Keratinocyte (primary cell): ENCODE measurements around the gene ITPR2. TPM values are rescaled to one million over a fixed set of nuclear protein-coding genes. Genes with fewer than 3 reads are reported as not detected.

Experiments used
- DNase-seq: peaks from one replicate; pipeline ENCODE4 v3.0.0-alpha.2; 2011; ENCODE audit warnings: low read depth, missing footprints, low spot score
- FAIRE-seq: peaks from 2 replicates; lab custom pipeline; 2011; peaks lifted over from hg19 to GRCh38; lab: Jason Lieb, UNC
- H2AFZ ChIP-seq: 2 replicates; pipeline ENCODE4 v1.6.0; 2012; ENCODE audit warnings: low read length, control low read depth, inconsistent platforms; ENCODE audit not compliant: control insufficient read depth
- H3K27ac ChIP-seq: 2 replicates; pipeline ENCODE4 v1.5.1; 2011; ENCODE audit warnings: low read length; ENCODE audit not compliant: control insufficient read depth, insufficient read depth
- H3K27me3 ChIP-seq: 3 replicates; pipeline ENCODE4 v1.6.0; 2011; ENCODE audit warnings: low read length; ENCODE audit not compliant: control insufficient read depth, insufficient read depth; ENCODE audit errors: extremely low read depth
- H3K36me3 ChIP-seq, 2 experiments: 2 replicates in 1 of 2; 3 replicates in 1 of 2; pipeline ENCODE4 v1.5.1; 2011; ENCODE audit warnings: low read length in 2 of 2, mild to moderate bottlenecking in 1 of 2; ENCODE audit not compliant: control insufficient read depth in 2 of 2, insufficient read depth in 2 of 2; ENCODE audit errors: extremely low read depth in 1 of 2
- H3K4me1 ChIP-seq: 3 replicates; pipeline ENCODE4 v1.5.1; 2011; ENCODE audit warnings: low read length; ENCODE audit not compliant: control insufficient read depth, insufficient read depth; ENCODE audit errors: extremely low read depth
- H3K4me2 ChIP-seq: 3 replicates; pipeline ENCODE4 v1.6.0; 2011; ENCODE audit warnings: low read depth, low read length; ENCODE audit not compliant: control insufficient read depth, insufficient read depth; ENCODE audit errors: extremely low read depth
- H3K4me3 ChIP-seq, 3 experiments: fragments of 200-600 bp in 1 of 3; sonication (generic) in 1 of 3; 2 replicates in 2 of 3; 3 replicates in 1 of 3; pipeline ENCODE4 v1.5.1; 2011 to 2016; ENCODE audit warnings: low read length in 3 of 3, mild to moderate bottlenecking in 3 of 3, control low read depth in 2 of 3, inconsistent platforms in 1 of 3, low read depth in 1 of 3, mixed read lengths in 1 of 3, mixed run types in 1 of 3, moderate library complexity in 1 of 3; ENCODE audit not compliant: control insufficient read depth in 2 of 3, insufficient read depth in 2 of 3; ENCODE audit errors: extremely low read depth in 1 of 3
- H3K79me2 ChIP-seq: 2 replicates; pipeline ENCODE4 v1.6.0; 2012; ENCODE audit warnings: low read length; ENCODE audit not compliant: control insufficient read depth, insufficient read depth
- H3K9ac ChIP-seq: 3 replicates; pipeline ENCODE4 v1.6.0; 2011; ENCODE audit warnings: low read length; ENCODE audit not compliant: control insufficient read depth, insufficient read depth; ENCODE audit errors: extremely low read depth
- H3K9me1 ChIP-seq: 3 replicates; pipeline ENCODE4 v1.6.0; 2011; ENCODE audit warnings: low read length; ENCODE audit not compliant: control insufficient read depth, insufficient read depth; ENCODE audit errors: extremely low read depth
- H3K9me3 ChIP-seq: 2 replicates; pipeline ENCODE4 v1.5.1; 2012; ENCODE audit warnings: low read depth, low read length; ENCODE audit not compliant: control insufficient read depth
- H4K20me1 ChIP-seq: 3 replicates; pipeline ENCODE4 v1.6.0; 2011; ENCODE audit warnings: low read length; ENCODE audit not compliant: control insufficient read depth, insufficient read depth; ENCODE audit errors: extremely low read depth
- CTCF ChIP-seq, 3 experiments: IDR thresholded peaks in 1 of 3; conservative IDR thresholded peaks in 1 of 3; optimal IDR thresholded peaks in 1 of 3; 2 replicates in 2 of 3; 3 replicates in 1 of 3; pipeline versions ENCODE3 to v1.5.1; 2011; ENCODE audit warnings: low read length in 3 of 3, mild to moderate bottlenecking in 3 of 3, moderate library complexity in 2 of 3, control low read depth in 1 of 3, inconsistent platforms in 1 of 3; ENCODE audit not compliant: insufficient read depth in 2 of 3; ENCODE audit errors: extremely low read depth in 1 of 3
- EZH2 ChIP-seq: IDR thresholded peaks from one replicate; pipeline ENCODE4 v1.6.1; 2012; ENCODE audit warnings: inconsistent platforms, mild to moderate bottlenecking, low read length, moderate library complexity
- dilution Hi-C: fragments of 300-500 bp; cut with MboI; formaldehyde crosslinking; loops from one replicate; pipeline ENCODE4 v1.7.0; 2020; ENCODE audit warnings: low sequenced_read_pairs; ENCODE audit not compliant: extremely low pct_ligation_motif_present
- polyA plus RNA-seq, 5 experiments: library from polyadenylated mRNA; depleted of rRNA in 3 of 5; stranded (reverse) in 3 of 5; stranded (forward) in 1 of 5; unstranded in 1 of 5; fragments of >200 nt; gene quantifications; 1 replicate in 1 of 5; 2 replicates in 3 of 5; 3 replicates in 1 of 5; pipeline versions ENCODE4 v1.2.1 to v1.2.3, GENCODE V29; 2011 to 2012; ENCODE audit warnings: missing spikeins in 2 of 5, low read depth in 1 of 5, low replicate concordance in 1 of 5

The ITPR2 gene
- polyA plus RNA-seq, 1 donor (not counting 4 experiments of a cell fraction or from before 2014, with no cell fraction given) = 7.6 TPM

- no peak overlapping the region for H3K9ac ChIP-seq
- no peaks in the 10 kb centered on the region for H3K9me1 ChIP-seq
- peaks cover 25% of the 10 kb centered on the region for H3K4me1 ChIP-seq
- H2AFZ ChIP-seq = no peak overlapping the region
- no peaks in the 10 kb centered on the region for H4K20me1 ChIP-seq
- no peak for DNase-seq
- no peak overlapping the region for H3K4me2 ChIP-seq
- dilution Hi-C loops = no loop called here
- FAIRE-seq = no peak
- no peak overlapping the region for H3K27ac ChIP-seq
- H3K27me3 ChIP-seq = no peaks in the 10 kb centered on the region
- H3K36me3 ChIP-seq = no peaks in the 10 kb centered on the region
- H3K4me3 ChIP-seq = no peak overlapping the region
- H3K79me2 ChIP-seq = no peaks in the 10 kb centered on the region
- no peak for TF ChIP-seq CTCF (optimal IDR thresholded peaks at IDR 0.05 in 1 of 3, IDR thresholded peaks at IDR 0.05 in 1 of 3, conservative IDR thresholded peaks at IDR 0.05 in 1 of 3; ENCODE audit: extremely low read depth in 1 of 3, insufficient read depth in 2 of 3, low read length in 3 of 3)
- no peak for TF ChIP-seq EZH2
- H3K9me3 ChIP-seq = no peaks in the 10 kb centered on the region
These were observed 104.6 kb downstream of the ITPR2 start for GRCh38 chr12:26728205-26729050.

GRCh38 chr12:26727482-26728204 is 105.4 kb downstream of the ITPR2 start:
- Histone ChIP-seq H4K20me1 (no peaks in the 10 kb centered on the region), H3K9me3 (no peaks in the 10 kb centered on the region), H2AFZ (no peak overlapping the region), H3K4me3 (no peak overlapping the region), H3K4me1 (peaks cover 27% of the 10 kb centered on the region), H3K9ac (no peak overlapping the region), H3K9me1 (no peaks in the 10 kb centered on the region), H3K27ac (no peak overlapping the region), H3K27me3 (no peaks in the 10 kb centered on the region), H3K79me2 (no peaks in the 10 kb centered on the region), H3K36me3 (no peaks in the 10 kb centered on the region), H3K4me2 (no peak overlapping the region)
- no peak for DNase-seq
- dilution Hi-C loops = no loop called here
- TF ChIP-seq EZH2 (no peak), CTCF (optimal IDR thresholded peaks at IDR 0.05 in 1 of 3, IDR thresholded peaks at IDR 0.05 in 1 of 3, conservative IDR thresholded peaks at IDR 0.05 in 1 of 3; ENCODE audit: extremely low read depth in 1 of 3, insufficient read depth in 2 of 3, low read length in 3 of 3) (no peak)
- FAIRE-seq = no peak
